NB4 (cell line): ENCODE data around the gene BATF3.

Experiments used
- CTCF ChIP-seq: IDR thresholded peaks from one replicate; pipeline ENCODE4 v1.5.1; 2012; ENCODE audit warnings: low read depth, low read length
- MYC ChIP-seq: IDR thresholded peaks from 2 replicates; pipeline ENCODE4 v1.6.1; 2011; ENCODE audit warnings: low read depth, low read length
- POLR2A ChIP-seq: IDR thresholded peaks from 2 replicates; pipeline ENCODE4 v1.6.1; 2011; ENCODE audit warnings: mild to moderate bottlenecking; ENCODE audit not compliant: insufficient read length; ENCODE audit errors: extremely low read depth
- TF ChIP-seq, protein P1 (sequence below): IDR thresholded peaks from 2 replicates; pipeline ENCODE4 v1.6.1; 2011; ENCODE audit warnings: low read depth, low read length

GRCh38 chr1:212666116-212666775 lies 33.4 kb downstream of the BATF3 start:
- TF ChIP-seq CTCF (no peak), POLR2A (no peak), MYC (no peak)
- TF ChIP-seq, protein P1, sequence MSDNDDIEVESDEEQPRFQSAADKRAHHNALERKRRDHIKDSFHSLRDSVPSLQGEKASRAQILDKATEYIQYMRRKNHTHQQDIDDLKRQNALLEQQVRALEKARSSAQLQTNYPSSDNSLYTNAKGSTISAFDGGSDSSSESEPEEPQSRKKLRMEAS, result no peak
